Activated T-cell treated with anti-CD3 and anti-CD28 coated beads for 4 hours (primary cell): ENCODE data around the gene CHMP1B.
"Not testable (repeated sequence)": the region's sequence is repeated elsewhere in the genome, so short reads cannot be mapped to it uniquely, and the experiment has no call there.

Source experiments
- DNase-seq: peaks from one replicate; pipeline ENCODE4 v3.0.0-alpha.2; 2020

Gene CHMP1B

DNA sequence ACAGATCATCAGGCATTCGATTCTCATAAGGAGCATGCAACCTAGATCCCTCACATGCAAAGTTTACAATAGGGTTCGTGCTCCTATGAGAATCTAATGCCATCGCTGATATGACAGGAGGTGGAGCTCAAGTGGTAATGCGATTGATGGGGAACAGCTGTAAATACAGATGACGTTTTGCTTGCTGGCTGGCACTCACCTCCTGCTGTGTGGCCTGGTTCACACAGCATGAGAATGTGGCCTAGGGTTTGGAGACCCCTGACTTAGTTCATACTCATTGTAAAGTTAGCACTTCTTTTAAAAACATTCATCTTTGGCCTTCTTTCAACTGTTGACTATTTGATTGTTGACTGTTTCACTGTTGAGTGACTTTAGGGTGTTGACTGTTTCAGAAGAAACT is 8.7 kb upstream of the CHMP1B start:
- DNase-seq = no peak

- DNase-seq = no peak
Measured at GRCh38 chr18:11844436-11844835, 6.8 kb upstream of the CHMP1B start.

DNA sequence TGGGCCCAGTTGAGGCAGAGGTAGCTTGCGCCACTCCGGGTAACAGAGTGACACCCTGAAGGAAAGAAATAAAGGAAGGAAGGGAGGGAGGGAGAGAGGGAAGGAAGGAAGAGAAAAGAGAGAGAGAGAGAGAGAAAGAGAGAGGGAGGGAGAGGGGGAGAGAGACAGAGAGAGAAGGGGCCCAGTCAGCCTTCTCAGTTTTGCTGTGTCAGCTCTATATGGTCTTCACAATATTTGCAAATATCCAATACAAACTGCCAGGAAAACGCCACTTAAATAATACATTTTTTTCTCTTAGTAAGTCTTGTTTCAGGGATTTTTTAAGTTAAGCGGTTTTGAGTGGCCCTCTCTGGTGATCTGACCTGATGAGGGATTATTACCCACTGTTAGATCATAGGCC is 5.6 kb upstream of the CHMP1B start:
- no peak for DNase-seq

DNA sequence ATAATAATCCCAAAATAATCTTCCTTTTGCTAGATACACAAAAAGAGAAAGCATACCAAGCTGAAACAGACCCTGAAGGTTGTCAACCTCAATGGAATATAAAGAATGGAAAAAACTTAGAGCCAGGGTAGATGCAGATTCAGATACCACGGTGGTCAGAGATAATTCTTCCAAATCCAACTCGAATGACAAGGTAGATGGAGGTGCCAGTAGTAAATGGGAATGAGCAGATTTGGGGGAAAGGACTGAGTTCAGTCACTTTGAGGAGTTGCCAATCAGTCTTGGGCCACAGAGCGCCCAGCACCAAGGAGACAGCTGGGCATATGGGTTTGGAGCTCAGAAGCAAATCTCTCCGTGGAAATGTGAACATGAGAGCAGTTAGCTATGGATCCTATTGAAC is 3.4 kb upstream of the CHMP1B start:
- no peak for DNase-seq

- no peak for DNase-seq
Measured at GRCh38 chr18:11849279-11849678, 1.9 kb upstream of the CHMP1B start.

- peak; percentile 27 for DNase-seq
Measured at GRCh38 chr18:11849841-11850634, 1.2 kb upstream of the CHMP1B start.

DNA sequence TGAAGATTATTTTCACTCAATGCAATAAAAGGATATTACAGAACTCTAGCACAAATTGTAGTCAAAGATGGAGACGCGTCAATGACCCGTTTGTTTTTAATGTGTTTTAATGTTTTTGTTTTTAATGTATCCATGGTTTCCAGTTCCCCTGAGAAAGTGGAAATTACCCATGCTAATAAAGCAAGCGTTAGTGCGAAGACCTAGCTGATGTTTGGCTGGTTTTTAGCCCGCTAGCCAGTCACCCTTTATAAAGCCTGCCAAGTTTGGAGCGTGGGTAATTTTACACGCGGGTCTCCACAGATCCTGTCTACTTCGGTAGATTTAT is 430 bp upstream of the CHMP1B start:
- DNase-seq = no peak

DNA sequence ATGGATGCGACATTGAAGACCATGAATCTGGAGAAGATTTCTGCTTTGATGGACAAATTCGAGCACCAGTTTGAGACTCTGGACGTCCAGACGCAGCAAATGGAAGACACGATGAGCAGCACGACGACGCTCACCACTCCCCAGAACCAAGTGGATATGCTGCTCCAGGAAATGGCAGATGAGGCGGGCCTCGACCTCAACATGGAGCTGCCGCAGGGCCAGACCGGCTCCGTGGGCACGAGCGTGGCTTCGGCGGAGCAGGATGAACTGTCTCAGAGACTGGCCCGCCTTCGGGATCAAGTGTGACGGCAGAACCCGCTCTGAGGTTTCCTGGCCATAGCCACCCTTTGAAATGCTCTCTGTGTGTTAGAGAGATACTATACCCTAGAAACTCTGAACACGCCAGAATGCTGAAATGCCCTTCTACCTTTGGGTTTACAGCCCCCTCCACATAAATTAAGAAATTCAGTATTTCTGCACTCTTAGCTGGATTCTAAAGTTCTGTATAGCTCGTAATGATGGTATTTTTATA is 659 bp downstream of the CHMP1B start:
- DNase-seq = no peak

- not testable (repeated sequence) for DNase-seq
Measured at GRCh38 chr18:11854554-11854953, 3.3 kb downstream of the CHMP1B start.

GRCh38 chr18:11857177-11857887 is 6.1 kb downstream of the CHMP1B start:
- no peak for DNase-seq

DNA sequence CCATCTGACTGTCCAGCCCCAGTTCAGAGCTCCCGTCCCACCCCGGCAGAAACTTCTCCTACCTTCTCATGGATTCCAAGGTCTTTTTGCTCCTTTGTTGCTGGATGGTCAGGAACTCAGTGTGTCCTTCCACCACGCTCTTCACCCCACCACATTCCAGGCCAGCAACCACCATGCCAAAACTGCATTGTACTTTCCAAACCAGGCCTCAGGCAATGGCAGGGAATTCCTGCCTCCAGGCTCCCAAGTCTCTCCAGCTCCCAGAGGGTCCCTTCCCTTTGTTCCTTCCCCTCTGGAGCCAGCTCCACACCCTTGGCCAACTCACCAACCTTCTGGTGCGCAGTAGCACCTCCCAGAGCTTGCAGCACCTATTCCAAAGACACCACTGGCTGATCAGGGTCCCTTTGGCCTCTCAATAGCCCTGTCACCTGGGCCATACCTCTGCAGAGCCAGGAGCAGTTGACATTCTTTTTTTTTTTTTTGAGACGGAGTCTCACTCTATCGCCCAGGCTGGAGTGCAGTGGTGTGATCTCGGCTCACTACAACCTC is 8.1 kb downstream of the CHMP1B start:
- no peak for DNase-seq

DNA sequence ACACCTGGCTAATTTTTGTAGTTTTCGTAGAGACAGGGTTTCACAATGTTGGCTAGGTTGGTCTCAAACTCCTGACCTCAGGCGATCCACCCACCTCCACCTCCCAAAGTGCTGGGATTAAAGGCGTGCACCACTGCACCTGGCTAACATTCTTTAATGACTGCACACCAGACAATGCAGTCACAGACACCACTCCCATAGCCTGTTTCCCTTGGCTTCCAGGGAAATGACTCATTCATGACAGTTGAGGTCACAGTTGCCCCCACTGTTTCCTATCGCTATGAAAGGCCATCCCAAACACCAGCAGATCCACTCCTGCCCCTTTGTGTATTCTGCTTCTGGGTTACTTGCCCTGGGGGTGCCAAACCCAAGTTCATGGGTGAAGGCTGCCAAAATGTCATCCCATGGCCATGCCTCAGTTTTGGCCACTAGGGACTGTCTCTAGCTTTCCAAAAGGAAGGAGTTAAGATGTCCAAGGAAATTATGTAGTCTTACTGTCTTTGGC is 8.7 kb downstream of the CHMP1B start:
- DNase-seq = no peak

- DNase-seq = no peak
Measured at GRCh38 chr18:11860594-11861450, 9.6 kb downstream of the CHMP1B start.

- DNase-seq = no peak
Measured at GRCh38 chr18:11861583-11862288, 10.5 kb downstream of the CHMP1B start.

GRCh38 chr18:11862468-11863137 is 11.4 kb downstream of the CHMP1B start:
- DNase-seq = no peak

DNA sequence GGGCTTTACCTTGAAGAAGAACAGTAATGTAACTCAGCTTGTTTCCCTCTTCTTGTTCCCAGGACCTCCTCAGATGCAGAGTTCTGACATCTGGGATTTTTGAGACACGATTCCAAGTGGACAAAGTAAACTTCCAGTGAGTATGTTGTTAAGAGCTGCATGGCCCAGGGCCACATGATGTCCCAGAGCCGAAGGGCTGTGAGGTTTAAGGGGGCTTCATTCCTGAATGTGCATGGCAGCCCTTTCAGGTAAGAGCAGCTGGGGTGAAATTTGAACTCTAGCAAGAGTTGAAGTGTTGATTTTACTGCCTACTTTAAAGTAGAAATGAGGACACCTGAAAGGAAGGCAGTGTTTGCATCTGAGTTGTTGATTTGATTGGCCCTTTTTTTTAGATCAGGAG is 13.3 kb downstream of the CHMP1B start:
- DNase-seq = no peak

DNA sequence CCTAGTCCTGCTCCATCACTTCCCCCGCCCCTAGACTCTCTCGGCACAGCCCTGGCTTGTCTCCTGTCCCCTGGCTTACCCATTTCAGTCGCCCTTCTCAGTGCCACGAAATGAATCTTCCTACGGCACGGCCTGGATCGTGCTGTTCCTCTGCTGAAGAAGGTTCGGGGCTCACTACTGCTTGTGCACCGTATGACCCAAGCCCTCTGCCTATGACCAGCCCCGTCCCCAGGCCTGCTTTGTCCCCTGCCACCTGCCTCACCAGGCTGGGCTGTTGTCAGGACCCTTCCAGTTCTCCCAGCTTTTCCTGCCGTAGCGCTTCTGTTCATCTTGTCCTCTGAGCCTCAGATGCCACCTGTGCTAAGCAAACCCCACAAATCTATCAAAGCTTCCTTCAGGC is 13.9 kb downstream of the CHMP1B start:
- no peak for DNase-seq

- no peak for DNase-seq
Measured at GRCh38 chr18:11866329-11866728, 15.1 kb downstream of the CHMP1B start.

DNA sequence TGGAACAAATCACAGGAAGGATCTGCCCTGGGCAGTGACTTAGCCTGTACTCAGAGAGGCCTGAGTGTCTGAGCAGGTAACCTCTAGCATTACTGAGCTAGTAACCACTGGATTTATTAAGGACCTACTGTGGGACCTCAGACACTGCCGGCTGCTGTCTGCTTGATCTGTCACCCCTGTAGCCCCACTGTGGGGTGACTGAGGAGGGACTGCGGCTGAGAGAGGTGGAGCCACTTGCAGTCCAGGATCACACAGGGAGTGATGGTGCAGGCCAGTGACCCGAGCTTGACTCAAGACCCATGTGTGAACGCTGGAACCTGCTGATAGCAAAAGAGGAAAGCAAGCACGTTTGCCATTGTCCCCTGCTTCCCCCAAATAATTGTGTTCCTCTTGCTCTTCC is 15.6 kb downstream of the CHMP1B start:
- DNase-seq = no peak

GRCh38 chr18:11868230-11868629 is 17.0 kb downstream of the CHMP1B start:
- no peak for DNase-seq

DNA sequence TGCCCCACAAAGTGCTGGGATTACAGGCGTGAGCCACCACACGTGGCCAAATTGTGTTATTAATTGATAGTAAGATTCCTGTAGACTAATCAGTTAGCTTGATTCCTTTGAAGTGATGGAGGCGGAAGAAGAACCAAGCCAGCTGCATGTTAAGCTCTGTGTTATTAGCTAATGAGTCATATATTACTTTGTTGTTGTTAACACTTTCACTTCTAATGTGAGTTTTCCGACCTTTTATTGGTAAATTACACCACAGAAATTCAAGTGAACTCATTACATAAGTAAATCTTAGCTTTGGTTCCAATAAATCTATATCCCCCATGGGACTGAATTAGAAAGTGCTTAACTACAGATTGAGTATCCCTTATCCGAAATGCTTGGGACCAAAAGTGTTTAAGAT is 20.3 kb downstream of the CHMP1B start:
- no peak for DNase-seq
